Measurements from ENCODE around the gene SSC4D. TPM values are rescaled to one million over a fixed set of nuclear protein-coding genes. Genes with fewer than 3 reads are reported as not detected.
"Not testable (repeated sequence)": the region's sequence is repeated elsewhere in the genome, so short reads cannot be mapped to it uniquely, and the experiment has no call there.

SSC4D gene
- total RNA-seq (2022) (0.42 and 0.58 TPM in 2 replicates), Bru-seq, nascent RNA (percentile 11 among the genes with signal in this experiment), BruChase-seq, experiment 1, labeled RNA remaining after a 6-hour chase (percentile 5 among the genes with signal in this experiment), BruChase-seq, experiment 2, labeled RNA remaining after a 2-hour chase (percentile 8 among the genes with signal in this experiment)
- long read RNA-seq, partial matches to known transcripts, result 0 of 1 reads
- long read RNA-seq, other reads (novel, unspliced or antisense), result 1 of 1 reads

GRCh38 chr7:76409537-76409936 lies at the start of gene SSC4D:
Gene SSC4D (minus strand): TSS chr7:76409697. CDS start chr7:76404439, 5,258 bp downstream.
- H3K27ac Mint-ChIP-seq (ENCODE audit: low read depth, unreplicated experiment), result no peak within 1 kb of the TSS
- intact Hi-C loops (cut with micrococcal nuclease), result no loop called here
- CTCF ChIA-PET, result no interaction called here

GRCh38 chr7:76458504-76458903 lies 49.0 kb upstream of the SSC4D start:
- H3K4me1 Mint-ChIP-seq (ENCODE audit: insufficient read depth, unreplicated experiment); DNase-seq (ENCODE audit: unreplicated experiment); H3K36me3 Mint-ChIP-seq (ENCODE audit: insufficient read depth, unreplicated experiment); H3K27me3 Mint-ChIP-seq (ENCODE audit: insufficient read depth, unreplicated experiment); H3K4me3 Mint-ChIP-seq (ENCODE audit: unreplicated experiment); POLR2A ChIA-PET; CTCF ChIA-PET; H3K9me3 Mint-ChIP-seq (ENCODE audit: unreplicated experiment); H3K27ac Mint-ChIP-seq (ENCODE audit: low read depth, unreplicated experiment); intact Hi-C loops (cut with micrococcal nuclease); BruUV-seq (replicated peaks): not testable (repeated sequence)

More at GRCh38 chr7:76409537-76409936, at the start of gene SSC4D:
- Mint-ChIP-seq H3K4me3 (ENCODE audit: unreplicated experiment) (no peak within 1 kb of the TSS), H3K9me3 (ENCODE audit: unreplicated experiment) (no peaks in the 10 kb centered on the region), H3K27me3 (ENCODE audit: insufficient read depth, unreplicated experiment) (no peaks in the 10 kb centered on the region), H3K36me3 (ENCODE audit: insufficient read depth, unreplicated experiment) (no peaks in the 10 kb centered on the region), H3K4me1 (ENCODE audit: insufficient read depth, unreplicated experiment) (no peaks in the 10 kb centered on the region)
- POLR2A ChIA-PET, result interaction anchor here (0.7 kb wide), 1 partner anchor 17 kb away, joined by 3 read pairs; no protein-coding TSS in a partner anchor
- TF ChIP-seq CTCF (IDR thresholded peaks at IDR 0.05; ENCODE audit: unreplicated experiment), result no peak
- no TSS peak for BruUV-seq (replicated peaks)
- DNase-seq (ENCODE audit: unreplicated experiment), result no peak

- H3K9me3 Mint-ChIP-seq (ENCODE audit: unreplicated experiment); H3K4me1 Mint-ChIP-seq (ENCODE audit: insufficient read depth, unreplicated experiment); CTCF ChIA-PET; DNase-seq (ENCODE audit: unreplicated experiment); POLR2A ChIA-PET; H3K27me3 Mint-ChIP-seq (ENCODE audit: insufficient read depth, unreplicated experiment); intact Hi-C loops (cut with micrococcal nuclease); H3K27ac Mint-ChIP-seq (ENCODE audit: low read depth, unreplicated experiment); H3K36me3 Mint-ChIP-seq (ENCODE audit: insufficient read depth, unreplicated experiment); H3K4me3 Mint-ChIP-seq (ENCODE audit: unreplicated experiment); BruUV-seq (replicated peaks): not testable (repeated sequence)
Measured at GRCh38 chr7:76457017-76457416, 47.5 kb upstream of the SSC4D start.

- H3K27ac Mint-ChIP-seq (ENCODE audit: low read depth, unreplicated experiment), result peak overlapping the region; percentile 31
- BruUV-seq (replicated peaks); H3K27me3 Mint-ChIP-seq (ENCODE audit: insufficient read depth, unreplicated experiment); H3K4me3 Mint-ChIP-seq (ENCODE audit: unreplicated experiment); intact Hi-C loops (cut with micrococcal nuclease); H3K4me1 Mint-ChIP-seq (ENCODE audit: insufficient read depth, unreplicated experiment); POLR2A ChIA-PET; H3K9me3 Mint-ChIP-seq (ENCODE audit: unreplicated experiment); H3K36me3 Mint-ChIP-seq (ENCODE audit: insufficient read depth, unreplicated experiment): not testable (repeated sequence)
- CTCF ChIA-PET, result interaction anchor here (0.6 kb wide), 1 partner anchor 59 kb away, joined by 5 read pairs; no protein-coding TSS in a partner anchor
- DNase-seq (ENCODE audit: unreplicated experiment), result peak; percentile 81
Measured at GRCh38 chr7:76445577-76446008, 36.1 kb upstream of the SSC4D start.

- DNase-seq (ENCODE audit: unreplicated experiment); BruUV-seq (replicated peaks); H3K4me3 Mint-ChIP-seq (ENCODE audit: unreplicated experiment); H3K4me1 Mint-ChIP-seq (ENCODE audit: insufficient read depth, unreplicated experiment); H3K27me3 Mint-ChIP-seq (ENCODE audit: insufficient read depth, unreplicated experiment); H3K9me3 Mint-ChIP-seq (ENCODE audit: unreplicated experiment); H3K36me3 Mint-ChIP-seq (ENCODE audit: insufficient read depth, unreplicated experiment); intact Hi-C loops (cut with micrococcal nuclease); POLR2A ChIA-PET: not testable (repeated sequence)
- peak overlapping the region; percentile 49 for H3K27ac Mint-ChIP-seq (ENCODE audit: low read depth, unreplicated experiment)
- CTCF ChIA-PET, result interaction anchor here (0.7 kb wide), 1 partner anchor 25 kb away, joined by 3 read pairs; no protein-coding TSS in a partner anchor
Measured at GRCh38 chr7:76443846-76444245, 34.3 kb upstream of the SSC4D start.

- intact Hi-C loops (cut with micrococcal nuclease); H3K27ac Mint-ChIP-seq (ENCODE audit: low read depth, unreplicated experiment); DNase-seq (ENCODE audit: unreplicated experiment); H3K9me3 Mint-ChIP-seq (ENCODE audit: unreplicated experiment); H3K36me3 Mint-ChIP-seq (ENCODE audit: insufficient read depth, unreplicated experiment); POLR2A ChIA-PET; H3K4me3 Mint-ChIP-seq (ENCODE audit: unreplicated experiment); H3K27me3 Mint-ChIP-seq (ENCODE audit: insufficient read depth, unreplicated experiment); H3K4me1 Mint-ChIP-seq (ENCODE audit: insufficient read depth, unreplicated experiment); BruUV-seq (replicated peaks): not testable (repeated sequence)
- CTCF ChIA-PET, result interaction anchor here (0.7 kb wide), 1 partner anchor 24 kb away, joined by 3 read pairs; no protein-coding TSS in a partner anchor
Measured at GRCh38 chr7:76442664-76443446, 33.4 kb upstream of the SSC4D start.

- H3K9me3 Mint-ChIP-seq (ENCODE audit: unreplicated experiment); BruUV-seq (replicated peaks); H3K36me3 Mint-ChIP-seq (ENCODE audit: insufficient read depth, unreplicated experiment); DNase-seq (ENCODE audit: unreplicated experiment); POLR2A ChIA-PET; intact Hi-C loops (cut with micrococcal nuclease); H3K27me3 Mint-ChIP-seq (ENCODE audit: insufficient read depth, unreplicated experiment); H3K4me1 Mint-ChIP-seq (ENCODE audit: insufficient read depth, unreplicated experiment); H3K4me3 Mint-ChIP-seq (ENCODE audit: unreplicated experiment); H3K27ac Mint-ChIP-seq (ENCODE audit: low read depth, unreplicated experiment): not testable (repeated sequence)
- CTCF ChIA-PET, result interaction anchor here (0.6 kb wide), 1 partner anchor 129 kb away, joined by 3 read pairs; no protein-coding TSS in a partner anchor
Measured at GRCh38 chr7:76441792-76442191, 32.3 kb upstream of the SSC4D start.

GRCh38 chr7:76440404-76440803 lies 30.9 kb upstream of the SSC4D start:
- H3K9me3 Mint-ChIP-seq (ENCODE audit: unreplicated experiment); H3K27me3 Mint-ChIP-seq (ENCODE audit: insufficient read depth, unreplicated experiment); DNase-seq (ENCODE audit: unreplicated experiment); H3K4me3 Mint-ChIP-seq (ENCODE audit: unreplicated experiment); POLR2A ChIA-PET; H3K27ac Mint-ChIP-seq (ENCODE audit: low read depth, unreplicated experiment); BruUV-seq (replicated peaks); CTCF ChIA-PET; H3K4me1 Mint-ChIP-seq (ENCODE audit: insufficient read depth, unreplicated experiment); intact Hi-C loops (cut with micrococcal nuclease); H3K36me3 Mint-ChIP-seq (ENCODE audit: insufficient read depth, unreplicated experiment): not testable (repeated sequence)

All from MCF 10A (cell line).